ENCODE data around the gene OPCML. TPM values are rescaled to one million over a fixed set of nuclear protein-coding genes. Genes with fewer than 3 reads are reported as not detected.

The OPCML gene
- total RNA-seq, 1 experiment from 2014 or later, result not detected

DNA sequence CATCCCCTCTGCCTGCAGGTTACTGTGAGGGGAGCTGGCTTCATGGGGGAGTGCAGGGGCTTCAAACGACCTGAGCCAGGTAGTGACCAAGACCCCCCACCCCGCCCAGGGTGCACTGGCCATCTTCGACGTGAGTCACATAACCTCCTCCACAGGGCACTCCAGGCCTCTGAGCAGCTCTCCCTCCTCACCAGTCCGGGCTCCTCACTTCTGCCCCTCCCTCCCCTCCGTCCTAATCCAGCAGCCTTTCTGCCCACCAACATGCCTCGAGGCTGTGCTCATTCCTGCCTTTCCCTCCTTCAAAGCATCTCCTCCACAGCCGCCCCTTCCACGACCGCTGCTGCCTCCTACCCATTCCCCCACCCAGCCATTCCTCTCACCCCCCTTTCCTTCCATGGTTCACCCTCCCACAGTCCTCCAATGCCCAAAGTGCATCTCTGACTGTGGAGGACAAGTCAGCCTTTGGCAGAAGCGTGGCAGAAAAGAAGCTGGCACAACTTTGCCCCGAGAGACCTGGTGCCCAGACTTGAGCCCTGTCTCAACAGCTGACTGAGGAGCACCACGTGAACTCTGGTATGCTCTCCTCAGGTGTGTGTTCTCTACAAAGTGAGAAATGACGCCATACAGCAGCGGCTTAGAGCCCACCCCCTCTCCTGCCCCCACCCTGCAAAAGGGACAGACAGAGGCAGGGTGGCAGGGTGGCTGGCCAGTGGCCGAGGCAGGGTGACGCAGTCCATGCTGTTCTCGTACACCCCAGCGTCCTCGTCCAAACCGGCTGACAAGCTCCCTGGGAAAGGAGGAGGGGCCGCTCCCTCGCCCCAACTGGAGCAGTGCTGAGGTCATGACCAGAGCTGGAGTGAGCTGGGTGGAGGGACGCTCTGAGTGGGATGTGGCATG is 30.4 kb downstream of the OPCML start:
- intact Hi-C loops (cut with micrococcal nuclease), result no loop called here
- Histone ChIP-seq H3K79me2 (ENCODE audit: low read length) (no peaks in the 10 kb centered on the region), H3F3A (ENCODE audit: low read length, unreplicated experiment) (no peaks in the 10 kb centered on the region), H3K27me3 (ENCODE audit: low read length) (no peaks in the 10 kb centered on the region), H3K9me2 (replicated peaks; ENCODE audit: low read length) (no peaks in the 10 kb centered on the region), H3K4me3 (ENCODE audit: low read length) (no peak overlapping the region), H4K20me1 (ENCODE audit: low read length) (no peaks in the 10 kb centered on the region), H3K9ac (ENCODE audit: low read length) (no peak overlapping the region), H3K4me1 (ENCODE audit: insufficient read depth, low read length) (no peaks in the 10 kb centered on the region), H2AFZ (ENCODE audit: low read length) (no peak overlapping the region), H3K4me2 (ENCODE audit: low read length) (no peak overlapping the region), H3K9me3 (ENCODE audit: low read length) (peaks cover 15% of the 10 kb centered on the region; the same call in 1 of the 2 replicates), H3K36me3 (ENCODE audit: low read depth, low read length) (no peaks in the 10 kb centered on the region), H3K27ac (ENCODE audit: low read length) (no peak overlapping the region)
- ChIA-PET CTCF (no interaction called here), POLR2A (ENCODE audit: unreplicated experiment) (no interaction called here)
- no TSS peak for BruUV-seq (replicated peaks)
- DNase-seq (no peak), ATAC-seq (no peak)
- TF ChIP-seq EZH2 (IDR thresholded peaks at IDR 0.05; ENCODE audit: low read length, unreplicated experiment), result no peak
- TF ChIP-seq EZH2phosphoT487 (IDR thresholded peaks at IDR 0.05; ENCODE audit: borderline replicate concordance, low read length), result no peak
- TF ChIP-seq, protein P1, sequence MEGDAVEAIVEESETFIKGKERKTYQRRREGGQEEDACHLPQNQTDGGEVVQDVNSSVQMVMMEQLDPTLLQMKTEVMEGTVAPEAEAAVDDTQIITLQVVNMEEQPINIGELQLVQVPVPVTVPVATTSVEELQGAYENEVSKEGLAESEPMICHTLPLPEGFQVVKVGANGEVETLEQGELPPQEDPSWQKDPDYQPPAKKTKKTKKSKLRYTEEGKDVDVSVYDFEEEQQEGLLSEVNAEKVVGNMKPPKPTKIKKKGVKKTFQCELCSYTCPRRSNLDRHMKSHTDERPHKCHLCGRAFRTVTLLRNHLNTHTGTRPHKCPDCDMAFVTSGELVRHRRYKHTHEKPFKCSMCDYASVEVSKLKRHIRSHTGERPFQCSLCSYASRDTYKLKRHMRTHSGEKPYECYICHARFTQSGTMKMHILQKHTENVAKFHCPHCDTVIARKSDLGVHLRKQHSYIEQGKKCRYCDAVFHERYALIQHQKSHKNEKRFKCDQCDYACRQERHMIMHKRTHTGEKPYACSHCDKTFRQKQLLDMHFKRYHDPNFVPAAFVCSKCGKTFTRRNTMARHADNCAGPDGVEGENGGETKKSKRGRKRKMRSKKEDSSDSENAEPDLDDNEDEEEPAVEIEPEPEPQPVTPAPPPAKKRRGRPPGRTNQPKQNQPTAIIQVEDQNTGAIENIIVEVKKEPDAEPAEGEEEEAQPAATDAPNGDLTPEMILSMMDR (conservative IDR thresholded peaks at IDR 0.05; ENCODE audit: low read depth, low read length), result no peak

DNA sequence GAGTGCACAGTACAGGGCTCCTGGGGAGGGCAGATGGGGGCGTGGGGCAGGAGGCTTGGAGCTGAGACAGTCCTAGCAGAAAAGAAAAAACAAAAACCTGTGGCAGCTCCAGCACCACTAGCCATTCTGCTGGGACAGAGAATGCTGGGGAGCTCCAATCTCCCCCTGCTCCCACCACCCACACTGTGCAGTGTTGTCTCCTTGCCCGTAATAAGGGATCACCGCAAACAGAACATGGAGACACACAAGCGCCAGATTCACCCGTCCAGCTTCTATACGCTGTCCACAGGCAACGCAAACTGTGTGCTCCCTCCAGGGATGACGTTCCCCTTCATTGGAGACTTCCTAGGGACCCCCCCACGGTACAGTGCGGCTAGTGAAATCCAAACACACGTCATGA is 31.4 kb downstream of the OPCML start:
- Histone ChIP-seq H2AFZ (ENCODE audit: low read length) (no peak overlapping the region), H3K9me2 (replicated peaks; ENCODE audit: low read length) (no peaks in the 10 kb centered on the region), H3K4me2 (ENCODE audit: low read length) (no peak overlapping the region), H3K27ac (ENCODE audit: low read length) (no peak overlapping the region), H3K36me3 (ENCODE audit: low read depth, low read length) (no peaks in the 10 kb centered on the region), H3K9ac (ENCODE audit: low read length) (no peak overlapping the region), H4K20me1 (ENCODE audit: low read length) (no peaks in the 10 kb centered on the region), H3K4me1 (ENCODE audit: insufficient read depth, low read length) (no peaks in the 10 kb centered on the region), H3K27me3 (ENCODE audit: low read length) (no peaks in the 10 kb centered on the region), H3K79me2 (ENCODE audit: low read length) (no peaks in the 10 kb centered on the region), H3F3A (ENCODE audit: low read length, unreplicated experiment) (no peaks in the 10 kb centered on the region), H3K9me3 (ENCODE audit: low read length) (peaks cover 15% of the 10 kb centered on the region), H3K4me3 (ENCODE audit: low read length) (no peak overlapping the region)
- TF ChIP-seq, protein P1 (conservative IDR thresholded peaks at IDR 0.05; ENCODE audit: low read depth, low read length), result no peak
- TF ChIP-seq EZH2 (IDR thresholded peaks at IDR 0.05; ENCODE audit: low read length, unreplicated experiment) (no peak), EZH2phosphoT487 (IDR thresholded peaks at IDR 0.05; ENCODE audit: borderline replicate concordance, low read length) (no peak)
- intact Hi-C loops (cut with micrococcal nuclease), result no loop called here
- ChIA-PET CTCF (no interaction called here), POLR2A (ENCODE audit: unreplicated experiment) (no interaction called here)
- no TSS peak for BruUV-seq (replicated peaks)
- ATAC-seq (no peak), DNase-seq (no peak)

DNA sequence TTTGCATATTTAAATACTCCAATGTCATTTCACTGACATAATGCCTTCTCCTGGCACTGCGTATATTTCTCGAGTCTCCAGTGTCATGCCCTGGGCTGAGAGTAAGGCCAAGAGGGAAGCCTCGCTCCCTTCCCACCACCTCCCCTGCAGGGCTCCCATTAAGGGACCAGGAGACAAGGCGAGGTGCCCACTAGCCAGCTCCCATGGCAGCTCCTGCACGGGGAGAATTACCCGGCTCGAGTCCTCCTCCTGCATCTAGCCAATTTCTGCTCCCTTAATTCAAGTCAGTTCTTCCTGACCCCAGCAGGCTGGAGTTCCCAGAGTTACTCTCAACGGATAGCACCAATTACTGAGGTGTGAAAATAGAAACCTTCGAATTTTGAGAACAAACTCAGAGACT is 31.9 kb downstream of the OPCML start:
- TF ChIP-seq EZH2 (IDR thresholded peaks at IDR 0.05; ENCODE audit: low read length, unreplicated experiment) (no peak), EZH2phosphoT487 (IDR thresholded peaks at IDR 0.05; ENCODE audit: borderline replicate concordance, low read length) (no peak)
- TF ChIP-seq, protein P1 (conservative IDR thresholded peaks at IDR 0.05; ENCODE audit: low read depth, low read length), result no peak
- no TSS peak for BruUV-seq (replicated peaks)
- H3K27me3 ChIP-seq (ENCODE audit: low read length), result no peaks in the 10 kb centered on the region
- ChIA-PET POLR2A (ENCODE audit: unreplicated experiment) (no interaction called here), CTCF (no interaction called here)
- H3K27ac ChIP-seq (ENCODE audit: low read length), result no peak overlapping the region
- intact Hi-C loops (cut with micrococcal nuclease), result no loop called here
- no peaks in the 10 kb centered on the region for H3K79me2 ChIP-seq (ENCODE audit: low read length)
- H3K4me2 ChIP-seq (ENCODE audit: low read length), result no peak overlapping the region
- H3K9ac ChIP-seq (ENCODE audit: low read length), result no peak overlapping the region
- no peaks in the 10 kb centered on the region for H3K4me1 ChIP-seq (ENCODE audit: insufficient read depth, low read length)
- H3F3A ChIP-seq (ENCODE audit: low read length, unreplicated experiment), result no peaks in the 10 kb centered on the region
- H3K9me3 ChIP-seq (ENCODE audit: low read length), result peaks cover 16% of the 10 kb centered on the region
- no peak for DNase-seq
- H3K36me3 ChIP-seq (ENCODE audit: low read depth, low read length), result no peaks in the 10 kb centered on the region
- no peak overlapping the region for H2AFZ ChIP-seq (ENCODE audit: low read length)
- no peaks in the 10 kb centered on the region for H4K20me1 ChIP-seq (ENCODE audit: low read length)
- H3K4me3 ChIP-seq (ENCODE audit: low read length), result no peak overlapping the region
- H3K9me2 ChIP-seq (replicated peaks; ENCODE audit: low read length), result no peaks in the 10 kb centered on the region
- no peak for ATAC-seq

All from PC-3 (cell line).